GM12878 (cell line): ENCODE results near the gene INTS2.

Experiments used
- CTCF ChIP-seq, 3 experiments: IDR thresholded peaks in 2 of 3; conservative IDR thresholded peaks in 1 of 3; 2 replicates each; pipeline ENCODE4 v1.5.1; 2011; ENCODE audit warnings: low read depth in 3 of 3, low read length in 3 of 3, mild to moderate bottlenecking in 3 of 3, control low read depth in 2 of 3, moderate library complexity in 2 of 3, inconsistent platforms in 1 of 3, mixed read lengths in 1 of 3; ENCODE audit not compliant: control insufficient read depth in 2 of 3, insufficient read depth in 1 of 3; ENCODE audit errors: extremely low read depth in 1 of 3
- NR2C2 ChIP-seq: IDR thresholded peaks from 2 replicates; pipeline ENCODE4 v1.6.1; 2011; ENCODE audit warnings: borderline replicate concordance, low read depth; ENCODE audit not compliant: control insufficient read depth, insufficient read length
- NRF1 ChIP-seq: conservative IDR thresholded peaks from 2 replicates; pipeline ENCODE4 v1.6.1; 2011; ENCODE audit warnings: mild to moderate bottlenecking, low read depth, low read length, improper control_type of control experiment
- REST ChIP-seq: IDR thresholded peaks from 2 replicates; pipeline ENCODE4 v1.6.1; 2012; ENCODE audit warnings: mild to moderate bottlenecking, low read depth, low read length
- SP1 ChIP-seq: IDR thresholded peaks from one replicate; pipeline ENCODE4 v1.6.1; 2011; ENCODE audit warnings: low read depth, low read length
- TCF12 ChIP-seq: IDR thresholded peaks from 2 replicates; pipeline ENCODE4 v1.6.1; 2011; ENCODE audit warnings: low read depth, mild to moderate bottlenecking, low read length
- USF1 ChIP-seq: IDR thresholded peaks from 2 replicates; pipeline ENCODE4 v1.6.1; 2011; ENCODE audit warnings: borderline replicate concordance, low read depth, mild to moderate bottlenecking, moderate library complexity, mixed read lengths, low read length; ENCODE audit not compliant: insufficient read depth; ENCODE audit errors: extremely low read length

GRCh38 chr17:61846088-61846487 lies 81.7 kb downstream of the INTS2 start:
- no peak for TF ChIP-seq CTCF (IDR thresholded peaks at IDR 0.05 in 2 of 3, conservative IDR thresholded peaks at IDR 0.05 in 1 of 3; ENCODE audit: control insufficient read depth in 2 of 3, extremely low read depth in 1 of 3, insufficient read depth in 1 of 3, low read depth in 3 of 3, low read length in 3 of 3)
- TF ChIP-seq NRF1 = no peak
- TF ChIP-seq TCF12 = no peak
- TF ChIP-seq USF1 = no peak
- TF ChIP-seq NR2C2 = no peak
- no peak for TF ChIP-seq SP1
- TF ChIP-seq REST = no peak
